ENCODE measurements around the gene MEG3. TPM values are rescaled to one million over a fixed set of nuclear protein-coding genes. Genes with fewer than 3 reads are reported as not detected.

The MEG3 gene
- total and polyA plus RNA-seq, 2 of the 4 experiments (the other 2 are of a cell fraction) = 31.5 to 556 TPM

DNA sequence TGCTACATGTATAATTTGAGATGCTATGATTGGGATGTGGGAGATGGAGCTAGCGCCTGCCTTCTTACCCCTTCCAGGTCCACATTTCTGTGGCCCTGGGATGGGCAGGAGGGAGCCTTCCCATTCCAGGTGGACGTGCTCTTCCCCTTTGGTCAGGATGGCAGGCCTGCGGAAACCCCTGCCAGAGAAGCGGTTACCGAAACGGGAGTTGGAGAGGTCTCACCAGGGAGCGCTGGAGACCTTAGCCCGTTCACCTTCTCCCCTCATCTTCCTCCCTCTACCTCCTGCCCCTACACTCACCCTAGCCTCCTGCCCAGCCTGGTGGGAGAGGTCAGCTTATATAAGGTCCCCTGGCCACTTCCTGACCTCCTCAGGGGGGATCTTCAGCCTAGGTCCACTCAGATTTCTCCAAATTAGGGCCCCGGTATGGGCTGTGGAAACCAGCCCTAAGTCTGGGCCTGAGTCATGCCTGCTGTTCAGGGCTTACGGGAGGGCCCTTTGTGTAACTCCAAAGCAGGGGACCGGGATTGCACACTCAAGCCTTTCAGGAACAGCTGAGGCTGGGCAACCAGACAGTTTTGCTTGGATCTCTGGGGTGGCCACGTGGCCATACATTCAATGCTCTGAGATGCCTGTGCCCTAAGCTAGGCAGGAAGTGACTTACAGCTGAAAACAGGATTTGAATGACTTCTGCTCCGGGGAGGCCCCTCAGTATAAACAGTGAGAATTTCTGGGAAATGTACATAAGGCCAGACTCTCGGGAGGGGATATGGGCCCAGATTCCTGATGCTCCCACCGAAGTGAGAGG lies 10.2 kb upstream of the MEG3 start:
- ATAC-seq (ENCODE audit: low read depth) = peak; percentile 92
- H4K5ac ChIP-seq (ENCODE audit: low read depth, low read length) = peak overlapping the region; percentile 79
- peak overlapping the region; percentile 98 for H3K14ac ChIP-seq (replicated peaks; ENCODE audit: low read depth, low read length)
- ChIA-PET CTCF (no interaction called here), POLR2A (ENCODE audit: unreplicated experiment) (interaction anchor here (0.5 to 1.0 kb wide), 2 partner anchors 10 to 11 kb away, joined by 3 read pairs; partner anchors contain the start of gene MEG3)
- H3K4me1 ChIP-seq (ENCODE audit: control insufficient read depth, insufficient read depth, low read length) = peaks cover 12% of the 10 kb centered on the region
- no TSS peak for BruUV-seq (replicated peaks)
- H2AFZ ChIP-seq (replicated peaks; ENCODE audit: low read length, poor library complexity) = peak overlapping the region; percentile 93
- H3K23ac ChIP-seq (ENCODE audit: low read depth, low read length) = peak overlapping the region; percentile 64; the same call in 1 of the 2 replicates
- H4K8ac ChIP-seq (ENCODE audit: low read depth in 2 of 2, low read length in 2 of 2) = peak overlapping the region; percentile 91 to 97
- H3K79me1 ChIP-seq (ENCODE audit: low read depth in 1 of 2, low read length in 2 of 2) = 0 out of 4 replicates have a peak, but pooled peaks cover 0 to 5% of the 10 kb centered on the region in 2 experiments
- H3K27ac ChIP-seq (ENCODE audit: insufficient read depth, low read length) = peak overlapping the region; percentile 92
- H3K36me3 ChIP-seq (ENCODE audit: control insufficient read depth, insufficient read depth, low read length) = no peaks in the 10 kb centered on the region
- H2AK5ac ChIP-seq (ENCODE audit: low read depth, low read length) = peak overlapping the region; percentile 93
- peak overlapping the region; percentile 48 for H3K9ac ChIP-seq (ENCODE audit: low read depth, low read length)
- H2BK15ac ChIP-seq (ENCODE audit: low read depth, low read length) = peak overlapping the region; percentile 99
- peak overlapping the region; percentile 98 for H4K91ac ChIP-seq (ENCODE audit: insufficient read depth, low read depth, low read length)
- H3K4me3 ChIP-seq (ENCODE audit: insufficient read depth, low read depth, low read length) = no peak overlapping the region
- H2BK20ac ChIP-seq (ENCODE audit: low read depth, low read length) = peak overlapping the region; percentile 99
- H3K4me2 ChIP-seq (ENCODE audit: low read depth, low read length) = no peak overlapping the region
- TF ChIP-seq, protein P1, sequence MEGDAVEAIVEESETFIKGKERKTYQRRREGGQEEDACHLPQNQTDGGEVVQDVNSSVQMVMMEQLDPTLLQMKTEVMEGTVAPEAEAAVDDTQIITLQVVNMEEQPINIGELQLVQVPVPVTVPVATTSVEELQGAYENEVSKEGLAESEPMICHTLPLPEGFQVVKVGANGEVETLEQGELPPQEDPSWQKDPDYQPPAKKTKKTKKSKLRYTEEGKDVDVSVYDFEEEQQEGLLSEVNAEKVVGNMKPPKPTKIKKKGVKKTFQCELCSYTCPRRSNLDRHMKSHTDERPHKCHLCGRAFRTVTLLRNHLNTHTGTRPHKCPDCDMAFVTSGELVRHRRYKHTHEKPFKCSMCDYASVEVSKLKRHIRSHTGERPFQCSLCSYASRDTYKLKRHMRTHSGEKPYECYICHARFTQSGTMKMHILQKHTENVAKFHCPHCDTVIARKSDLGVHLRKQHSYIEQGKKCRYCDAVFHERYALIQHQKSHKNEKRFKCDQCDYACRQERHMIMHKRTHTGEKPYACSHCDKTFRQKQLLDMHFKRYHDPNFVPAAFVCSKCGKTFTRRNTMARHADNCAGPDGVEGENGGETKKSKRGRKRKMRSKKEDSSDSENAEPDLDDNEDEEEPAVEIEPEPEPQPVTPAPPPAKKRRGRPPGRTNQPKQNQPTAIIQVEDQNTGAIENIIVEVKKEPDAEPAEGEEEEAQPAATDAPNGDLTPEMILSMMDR (conservative IDR thresholded peaks at IDR 0.05; ENCODE audit: low read depth, low read length) = no peak
- no peak for TF ChIP-seq MAZ (IDR thresholded peaks at IDR 0.05; ENCODE audit: borderline replicate concordance, low read depth, low read length)
- peak; percentile 90 for TF ChIP-seq USF2 (IDR thresholded peaks at IDR 0.05; ENCODE audit: low read depth, low read length)
- TF ChIP-seq CEBPB (IDR thresholded peaks at IDR 0.05; ENCODE audit: low read depth, low read length) = peak; percentile 66; the same call in 1 of the 2 replicates
- no peak for TF ChIP-seq CHD1 (IDR thresholded peaks at IDR 0.05; ENCODE audit: low read depth, low read length)
- TF ChIP-seq RCOR1 (IDR thresholded peaks at IDR 0.05; ENCODE audit: insufficient replicate concordance, low read length) = no peak
- TF ChIP-seq MXI1 (IDR thresholded peaks at IDR 0.05; ENCODE audit: borderline replicate concordance, low read depth, low read length) = peak; percentile 75; the same call in 1 of the 2 replicates
- peak; percentile 12; the same call in 1 of the 2 replicates for TF ChIP-seq SMC3 (IDR thresholded peaks at IDR 0.05; ENCODE audit: low read depth, low read length)
- TF ChIP-seq POLR2A (IDR thresholded peaks at IDR 0.05; ENCODE audit: low read depth, low read length) = no peak
- TF ChIP-seq FOS (IDR thresholded peaks at IDR 0.05; ENCODE audit: low read depth, low read length) = 0 out of 2 replicates have a peak, but pooled peaks have one; percentile 7
- TF ChIP-seq MAFK (IDR thresholded peaks at IDR 0.05; ENCODE audit: low read depth, low read length) = 0 out of 2 replicates have a peak, but pooled peaks have one; percentile 8
- TF ChIP-seq RFX5 (IDR thresholded peaks at IDR 0.05; ENCODE audit: low read depth, low read length) = no peak
- peak; percentile 27; the same call in 1 of the 2 replicates for TF ChIP-seq NFE2L2 (IDR thresholded peaks at IDR 0.05; ENCODE audit: low read depth, low read length)
- peak overlapping the region; percentile 49; the same call in 1 of the 2 replicates for H3K56ac ChIP-seq (ENCODE audit: extremely low read depth, insufficient read depth, low read length)
- in situ Hi-C loops (cut with MboI; ENCODE audit: low sequenced_read_pairs) (no loop called here), intact Hi-C loops (cut with micrococcal nuclease) (no loop called here), dilution Hi-C loops (cut with HindIII; ENCODE audit: low sequenced_read_pairs, unreplicated experiment) (no loop called here)
- H2AK9ac ChIP-seq (replicated peaks; ENCODE audit: low read depth, low read length, poor library complexity) = peak overlapping the region; percentile 94
- peaks cover 15% of the 10 kb centered on the region for H3K9me3 ChIP-seq (ENCODE audit: control insufficient read depth, insufficient read depth, low read length)
- WGBS, 2 experiments (ENCODE audit: extremely low coverage in 2 of 2, insufficient read length in 1 of 2) = 29% methylated on average over 3 of the region's 15 CpGs; no CpG with 5 or more reads in 1 of the 2 experiments
- H3K9me1 ChIP-seq (ENCODE audit: insufficient read depth, low read length) = peaks cover 14% of the 10 kb centered on the region
- DNase-seq = peak; percentile 87
- no peaks in the 10 kb centered on the region for H4K20me1 ChIP-seq (ENCODE audit: insufficient read depth, low read length)
- peak overlapping the region; percentile 89 for H3K18ac ChIP-seq (ENCODE audit: low read depth, low read length)
- no peaks in the 10 kb centered on the region for H3K27me3 ChIP-seq (ENCODE audit: control insufficient read depth, insufficient read depth, low read length)
- H2BK120ac ChIP-seq (ENCODE audit: low read depth, low read length) = peak overlapping the region; percentile 99
- peak overlapping the region; percentile 88 for H2BK5ac ChIP-seq (ENCODE audit: low read depth, low read length, poor library complexity, severe bottlenecking)
- peak overlapping the region; percentile 95 for H3K4ac ChIP-seq (ENCODE audit: low read depth, low read length)
